Vagina (tissue), 2 donors: ENCODE measurements around the gene FETUB.

Source experiments
- POLR2A ChIP-seq, 2 donors: fragments of 450-650 bp; IDR thresholded peaks; one replicate each; pipeline ENCODE4 v1.6.1; 2017; ENCODE audit warnings: antibody characterized with exemption in 2 of 2, mild to moderate bottlenecking in 2 of 2, moderate library complexity in 2 of 2
- TF ChIP-seq, protein P1 (sequence below), 3 experiments: fragments of 450-650 bp in 2 of 3; fragments of 200-600 bp in 1 of 3; sonication (generic) in 1 of 3; IDR thresholded peaks; one replicate each; pipeline ENCODE4 v1.5.1; 2017 to 2019; ENCODE audit warnings: antibody characterized with exemption in 3 of 3, mild to moderate bottlenecking in 2 of 3, moderate library complexity in 2 of 3

DNA sequence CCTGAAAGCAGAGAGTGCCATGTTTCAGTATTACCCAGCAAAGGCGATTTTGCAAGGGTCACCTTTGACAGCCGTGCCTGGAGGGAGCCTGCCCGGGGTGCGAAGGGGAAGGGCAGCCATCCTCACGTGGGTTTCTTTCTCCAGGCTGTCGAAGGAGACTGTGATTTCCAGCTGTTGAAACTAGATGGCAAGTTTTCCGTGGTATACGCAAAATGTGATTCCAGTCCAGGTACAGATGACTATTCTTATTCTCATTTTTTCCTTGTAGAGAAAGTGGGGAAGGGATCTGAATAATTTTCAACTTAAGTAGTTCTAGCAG is 23.9 kb upstream of the FETUB start:
- TF ChIP-seq, protein P1, sequence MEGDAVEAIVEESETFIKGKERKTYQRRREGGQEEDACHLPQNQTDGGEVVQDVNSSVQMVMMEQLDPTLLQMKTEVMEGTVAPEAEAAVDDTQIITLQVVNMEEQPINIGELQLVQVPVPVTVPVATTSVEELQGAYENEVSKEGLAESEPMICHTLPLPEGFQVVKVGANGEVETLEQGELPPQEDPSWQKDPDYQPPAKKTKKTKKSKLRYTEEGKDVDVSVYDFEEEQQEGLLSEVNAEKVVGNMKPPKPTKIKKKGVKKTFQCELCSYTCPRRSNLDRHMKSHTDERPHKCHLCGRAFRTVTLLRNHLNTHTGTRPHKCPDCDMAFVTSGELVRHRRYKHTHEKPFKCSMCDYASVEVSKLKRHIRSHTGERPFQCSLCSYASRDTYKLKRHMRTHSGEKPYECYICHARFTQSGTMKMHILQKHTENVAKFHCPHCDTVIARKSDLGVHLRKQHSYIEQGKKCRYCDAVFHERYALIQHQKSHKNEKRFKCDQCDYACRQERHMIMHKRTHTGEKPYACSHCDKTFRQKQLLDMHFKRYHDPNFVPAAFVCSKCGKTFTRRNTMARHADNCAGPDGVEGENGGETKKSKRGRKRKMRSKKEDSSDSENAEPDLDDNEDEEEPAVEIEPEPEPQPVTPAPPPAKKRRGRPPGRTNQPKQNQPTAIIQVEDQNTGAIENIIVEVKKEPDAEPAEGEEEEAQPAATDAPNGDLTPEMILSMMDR (IDR thresholded peaks at IDR 0.05), result no peak
- TF ChIP-seq POLR2A (IDR thresholded peaks at IDR 0.05), result no peak
